ENCODE results near the gene COL27A1. TPM values are rescaled to one million over a fixed set of nuclear protein-coding genes. Genes with fewer than 3 reads are reported as not detected.

Gene COL27A1
- total and polyA plus RNA-seq, 12 donors = 3.0 to 99.8 (median 11.9) TPM

GRCh38 chr9:114228016-114228808, 72.9 kb downstream of the COL27A1 start:
- intact Hi-C loops (cut with DNase I) = no loop called here
- Histone ChIP-seq H3K9me3 (replicated peaks in 1 of 3) (no peaks in the 10 kb centered on the region), H3K4me3 (no peak overlapping the region), H3K36me3 (replicated peaks in 1 of 2) (no peaks in the 10 kb centered on the region), H3K27me3 (no peaks in the 10 kb centered on the region), H3K4me1 (replicated peaks in 1 of 2) (no peaks in the 10 kb centered on the region), H3K27ac (no peak overlapping the region)
- TF ChIP-seq, protein P1, sequence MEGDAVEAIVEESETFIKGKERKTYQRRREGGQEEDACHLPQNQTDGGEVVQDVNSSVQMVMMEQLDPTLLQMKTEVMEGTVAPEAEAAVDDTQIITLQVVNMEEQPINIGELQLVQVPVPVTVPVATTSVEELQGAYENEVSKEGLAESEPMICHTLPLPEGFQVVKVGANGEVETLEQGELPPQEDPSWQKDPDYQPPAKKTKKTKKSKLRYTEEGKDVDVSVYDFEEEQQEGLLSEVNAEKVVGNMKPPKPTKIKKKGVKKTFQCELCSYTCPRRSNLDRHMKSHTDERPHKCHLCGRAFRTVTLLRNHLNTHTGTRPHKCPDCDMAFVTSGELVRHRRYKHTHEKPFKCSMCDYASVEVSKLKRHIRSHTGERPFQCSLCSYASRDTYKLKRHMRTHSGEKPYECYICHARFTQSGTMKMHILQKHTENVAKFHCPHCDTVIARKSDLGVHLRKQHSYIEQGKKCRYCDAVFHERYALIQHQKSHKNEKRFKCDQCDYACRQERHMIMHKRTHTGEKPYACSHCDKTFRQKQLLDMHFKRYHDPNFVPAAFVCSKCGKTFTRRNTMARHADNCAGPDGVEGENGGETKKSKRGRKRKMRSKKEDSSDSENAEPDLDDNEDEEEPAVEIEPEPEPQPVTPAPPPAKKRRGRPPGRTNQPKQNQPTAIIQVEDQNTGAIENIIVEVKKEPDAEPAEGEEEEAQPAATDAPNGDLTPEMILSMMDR (IDR thresholded peaks at IDR 0.05) = no peak
- TF ChIP-seq POLR2A (IDR thresholded peaks at IDR 0.05) = no peak
- WGBS, 4 donors = 77 to 87% (median 83%) methylated on average over 9 to 17 of the region's 17 CpGs
- DNase-seq = no peak

- Histone ChIP-seq H3K27me3 (no peaks in the 10 kb centered on the region), H3K9me3 (replicated peaks in 1 of 3) (no peaks in the 10 kb centered on the region), H3K4me1 (replicated peaks in 1 of 2) (peaks cover 0 to 4% of the 10 kb centered on the region in 2 donors), H3K36me3 (replicated peaks in 1 of 2) (no peaks in the 10 kb centered on the region), H3K27ac (no peak overlapping the region), H3K4me3 (no peak overlapping the region)
- TF ChIP-seq, protein P1 (IDR thresholded peaks at IDR 0.05) = no peak
- no peak for TF ChIP-seq POLR2A (IDR thresholded peaks at IDR 0.05)
- intact Hi-C loops (cut with DNase I) = no loop called here
- WGBS, 4 donors = 69 to 83% (median 79%) methylated on average over 5 to 6 of the region's 6 CpGs
- DNase-seq = no peak
These were observed 74.0 kb downstream of the COL27A1 start for GRCh38 chr9:114229295-114229694.

DNA sequence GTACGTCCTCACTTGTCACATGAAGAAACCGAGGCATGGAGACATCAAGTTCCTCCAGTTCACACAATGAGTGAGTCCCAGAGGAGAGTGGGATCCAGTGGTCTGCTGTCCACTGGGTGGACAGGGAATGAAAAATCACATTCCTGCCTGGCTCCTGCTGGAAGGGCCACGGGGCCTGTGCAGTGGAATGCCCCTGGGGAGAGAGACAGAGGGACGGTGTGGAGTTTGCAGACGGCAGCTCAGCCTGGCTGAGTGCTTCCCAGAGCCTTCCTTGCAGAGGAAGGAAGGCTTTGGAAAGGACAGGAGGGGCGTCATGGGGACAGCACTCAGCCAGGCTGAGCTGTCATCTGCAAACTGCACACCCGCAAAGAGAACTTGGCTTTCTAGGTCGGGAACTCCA, 74.7 kb downstream of the COL27A1 start:
- no peak for TF ChIP-seq POLR2A (IDR thresholded peaks at IDR 0.05)
- TF ChIP-seq, protein P1 (IDR thresholded peaks at IDR 0.05) = no peak
- H3K27me3 ChIP-seq = no peaks in the 10 kb centered on the region
- no peaks in the 10 kb centered on the region for H3K9me3 ChIP-seq (replicated peaks in 1 of 3)
- H3K36me3 ChIP-seq (replicated peaks in 1 of 2) = no peaks in the 10 kb centered on the region
- H3K27ac ChIP-seq = no peak overlapping the region
- WGBS, 4 donors = 76 to 83% (median 80%) methylated on average over 7 to 8 of the region's 8 CpGs
- intact Hi-C loops (cut with DNase I) = no loop called here
- H3K4me1 ChIP-seq (replicated peaks in 1 of 2) = peaks cover 0 to 4% of the 10 kb centered on the region in 2 donors
- DNase-seq = no peak
- H3K4me3 ChIP-seq = no peak overlapping the region

DNA sequence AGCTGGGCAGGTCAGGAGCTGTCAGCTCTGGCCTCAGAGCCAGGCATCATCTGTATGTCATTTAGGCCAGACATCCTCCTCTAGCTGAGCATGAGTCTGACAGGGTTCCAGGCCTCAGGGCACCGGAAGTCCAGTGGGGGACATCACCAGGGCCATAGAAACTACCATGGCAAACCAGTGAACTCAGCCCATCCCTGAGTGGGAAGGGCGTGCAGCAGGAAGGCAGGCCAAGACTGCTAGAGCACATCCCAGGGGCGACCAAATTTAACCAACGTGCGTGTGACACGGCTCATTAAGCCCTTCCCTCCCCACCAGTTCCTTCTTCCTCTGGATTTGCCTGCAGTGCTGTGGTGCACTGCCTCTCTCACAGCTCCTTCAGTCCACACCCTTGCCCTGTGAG, 75.9 kb downstream of the COL27A1 start:
- peak overlapping the region in 1 of 5 donors; percentile 16 for H3K27ac ChIP-seq
- TF ChIP-seq POLR2A (IDR thresholded peaks at IDR 0.05) = no peak
- TF ChIP-seq, protein P1 (IDR thresholded peaks at IDR 0.05) = no peak
- no peaks in the 10 kb centered on the region for H3K36me3 ChIP-seq (replicated peaks in 1 of 2)
- no peaks in the 10 kb centered on the region for H3K9me3 ChIP-seq (replicated peaks in 1 of 3)
- DNase-seq = no peak
- H3K4me3 ChIP-seq = no peak overlapping the region
- intact Hi-C loops (cut with DNase I) = no loop called here
- WGBS, 4 donors = 86 to 94% (median 87%) methylated on average over 5 to 6 of the region's 6 CpGs
- peaks cover 0 to 4% of the 10 kb centered on the region in 2 donors for H3K4me1 ChIP-seq (replicated peaks in 1 of 2)
- H3K27me3 ChIP-seq = no peaks in the 10 kb centered on the region

Data from adrenal gland (tissue), 12 donors.